Gastroesophageal sphincter (tissue), 3 donors: ENCODE results near the gene DGUOK.

ENCODE experiments used
- CTCF ChIP-seq, 4 experiments: fragments of 200-600 bp in 2 of 4; fragments of 450-650 bp in 2 of 4; sonication (generic) in 1 of 4; IDR thresholded peaks; one replicate each; pipeline ENCODE4 v1.5.1; 2017 to 2019; ENCODE audit warnings: antibody characterized with exemption in 4 of 4, mild to moderate bottlenecking in 2 of 4, moderate library complexity in 2 of 4
- EP300 ChIP-seq: sonication (generic); formaldehyde crosslinking; IDR thresholded peaks from one replicate; pipeline ENCODE4 v1.6.1; 2017; ENCODE audit warnings: antibody characterized with exemption, mild to moderate bottlenecking
- POLR2A ChIP-seq, 2 donors: fragments of 450-650 bp; IDR thresholded peaks; one replicate each; pipeline ENCODE4 v1.6.1; 2017; ENCODE audit warnings: antibody characterized with exemption in 2 of 2, mild to moderate bottlenecking in 2 of 2, moderate library complexity in 1 of 2
- POLR2AphosphoS5 ChIP-seq: sonication (generic); formaldehyde crosslinking; IDR thresholded peaks from one replicate; pipeline ENCODE4 v1.6.1; 2017; ENCODE audit warnings: antibody characterized with exemption

- TF ChIP-seq CTCF (IDR thresholded peaks at IDR 0.05) (no peak), POLR2A (IDR thresholded peaks at IDR 0.05) (no peak), POLR2AphosphoS5 (no peak), EP300 (no peak)
Observed at GRCh38 chr2:73896362-73897239, 30.1 kb upstream of the DGUOK start.
